Measurements from ENCODE around the gene OPRM1. TPM values are rescaled to one million over a fixed set of nuclear protein-coding genes. Genes with fewer than 3 reads are reported as not detected.

OPRM1 gene
- total RNA-seq, 1 experiment from 2014 or later, result not detected

DNA sequence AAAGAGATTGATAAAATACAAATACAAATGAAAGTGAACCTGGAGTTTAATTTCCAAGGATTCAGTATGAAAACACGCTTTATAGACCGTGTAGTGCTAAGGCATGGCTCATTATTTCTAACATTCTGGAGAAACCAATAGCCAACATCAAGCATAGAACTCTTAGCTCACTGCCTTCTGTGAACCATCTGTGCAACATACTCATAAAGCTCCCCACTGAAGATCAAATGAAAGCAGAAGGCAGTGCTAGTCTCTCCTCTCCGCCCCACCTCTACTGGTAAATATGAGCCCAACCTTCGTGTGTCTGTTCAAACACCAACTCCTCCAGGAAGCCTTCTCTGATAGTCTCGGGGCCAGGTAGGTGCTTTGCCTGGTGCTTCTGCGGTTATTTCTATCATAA lies 163.9 kb downstream of the OPRM1 start:
- Histone ChIP-seq H3K27ac (ENCODE audit: insufficient read length, low read depth, low read length) (no peak overlapping the region), H3T11ph (ENCODE audit: low read length) (no peak overlapping the region), H2AK5ac (ENCODE audit: insufficient read length, low read length) (no peak overlapping the region), H3K14ac (ENCODE audit: insufficient read depth, low read length) (no peak overlapping the region), H4K5ac (ENCODE audit: insufficient read length, low read depth, low read length) (no peak overlapping the region), H3K56ac (ENCODE audit: insufficient read length, low read depth, low read length) (no peak overlapping the region), H2AFZ (ENCODE audit: low read length) (no peak overlapping the region), H3K23me2 (ENCODE audit: insufficient read length, low read depth, low read length, poor library complexity, severe bottlenecking) (no peaks in the 10 kb centered on the region), H2BK5ac (ENCODE audit: insufficient read length, low read length) (no peak overlapping the region), H3K79me1 (ENCODE audit: insufficient read depth, low read depth, low read length, poor library complexity, severe bottlenecking) (no peaks in the 10 kb centered on the region), H3K4me1 (ENCODE audit: insufficient read depth, low read length) (no peaks in the 10 kb centered on the region), H3K9ac (ENCODE audit: extremely low read depth, insufficient read length, low read length) (no peak overlapping the region), H3K23ac (ENCODE audit: insufficient read length, low read depth, low read length) (no peak overlapping the region), H3K9me3 (ENCODE audit: control insufficient read depth, low read depth, low read length) (no peaks in the 10 kb centered on the region), H3K79me2 (ENCODE audit: insufficient read depth, low read length) (no peaks in the 10 kb centered on the region), H3K4ac (ENCODE audit: low read depth, low read length) (no peak overlapping the region), H2BK120ac (ENCODE audit: low read depth, low read length, poor library complexity, severe bottlenecking) (no peak overlapping the region), H2BK20ac (ENCODE audit: low read depth, low read length, poor library complexity, severe bottlenecking) (no peak overlapping the region), H2BK12ac (ENCODE audit: insufficient read length, low read depth, low read length) (no peak overlapping the region), H2BK15ac (ENCODE audit: low read depth, low read length) (no peak overlapping the region), H4K20me1 (ENCODE audit: control insufficient read depth, insufficient read depth, insufficient read length) (no peaks in the 10 kb centered on the region), H4K8ac (replicated peaks; ENCODE audit: insufficient read length, low read depth, low read length) (no peak overlapping the region), H4K91ac (ENCODE audit: insufficient read length, low read depth, low read length) (no peak overlapping the region), H3K27me3 (ENCODE audit: insufficient read depth, low read length) (no peaks in the 10 kb centered on the region), H3K18ac (ENCODE audit: insufficient read length, low read depth, low read length) (no peak overlapping the region), H3K4me2 (ENCODE audit: insufficient read depth, insufficient read length, low read length) (no peak overlapping the region)
- H3K4me3 Mint-ChIP-seq, result no peak overlapping the region
- H3K27me3 Mint-ChIP-seq (ENCODE audit: low read depth), result no peaks in the 10 kb centered on the region; the same call in 1 of the 2 replicates
- TF ChIP-seq, protein P1, sequence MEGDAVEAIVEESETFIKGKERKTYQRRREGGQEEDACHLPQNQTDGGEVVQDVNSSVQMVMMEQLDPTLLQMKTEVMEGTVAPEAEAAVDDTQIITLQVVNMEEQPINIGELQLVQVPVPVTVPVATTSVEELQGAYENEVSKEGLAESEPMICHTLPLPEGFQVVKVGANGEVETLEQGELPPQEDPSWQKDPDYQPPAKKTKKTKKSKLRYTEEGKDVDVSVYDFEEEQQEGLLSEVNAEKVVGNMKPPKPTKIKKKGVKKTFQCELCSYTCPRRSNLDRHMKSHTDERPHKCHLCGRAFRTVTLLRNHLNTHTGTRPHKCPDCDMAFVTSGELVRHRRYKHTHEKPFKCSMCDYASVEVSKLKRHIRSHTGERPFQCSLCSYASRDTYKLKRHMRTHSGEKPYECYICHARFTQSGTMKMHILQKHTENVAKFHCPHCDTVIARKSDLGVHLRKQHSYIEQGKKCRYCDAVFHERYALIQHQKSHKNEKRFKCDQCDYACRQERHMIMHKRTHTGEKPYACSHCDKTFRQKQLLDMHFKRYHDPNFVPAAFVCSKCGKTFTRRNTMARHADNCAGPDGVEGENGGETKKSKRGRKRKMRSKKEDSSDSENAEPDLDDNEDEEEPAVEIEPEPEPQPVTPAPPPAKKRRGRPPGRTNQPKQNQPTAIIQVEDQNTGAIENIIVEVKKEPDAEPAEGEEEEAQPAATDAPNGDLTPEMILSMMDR (conservative IDR thresholded peaks at IDR 0.05), result no peak
- H3K36me3 Mint-ChIP-seq (ENCODE audit: insufficient read depth in 1 of 3, low read depth in 3 of 3), result peaks cover 0 to 1% (median 0%) of the 10 kb centered on the region in 3 experiments; a peak in 1 of 7 replicates
- no CpG with 5 or more reads among the region's 6 CpGs for WGBS (ENCODE audit: extremely low coverage, insufficient read length, low lambda C conversion rate)
- H3K4me1 Mint-ChIP-seq, result no peaks in the 10 kb centered on the region
- H3K27ac Mint-ChIP-seq, result no peak overlapping the region
- no peak for DNase-seq
- H3K9me3 Mint-ChIP-seq, result no peaks in the 10 kb centered on the region

Measured in H9 (cell line).